K562 (cell line): Measurements from ENCODE around the gene SFI1. TPM values are rescaled to one million over a fixed set of nuclear protein-coding genes. Genes with fewer than 3 reads are reported as not detected.

ENCODE experiments used
- ARID3A ChIP-seq: IDR thresholded peaks from 2 replicates; pipeline ENCODE4 v1.6.1; 2012; ENCODE audit warnings: low read depth, low read length, improper control_type of control experiment, borderline replicate concordance
- E4F1 ChIP-seq: fragments of 250-450 bp; sonication (Bioruptor Pico); IDR thresholded peaks from 2 replicates; pipeline ENCODE4 v1.5.0; 2021; ENCODE audit warnings: mild to moderate bottlenecking, borderline replicate concordance
- FOXK2 ChIP-seq, 2 experiments: fragments of 450-650 bp; IDR thresholded peaks in 1 of 2; conservative IDR thresholded peaks in 1 of 2; 2 replicates each; pipeline ENCODE4 v1.6.1; 2016; ENCODE audit warnings: low read depth in 2 of 2, mild to moderate bottlenecking in 1 of 2
- HMGN3 ChIP-seq: IDR thresholded peaks from 2 replicates; pipeline ENCODE4 v1.6.1; 2011; ENCODE audit warnings: borderline replicate concordance, low read depth, mild to moderate bottlenecking, mixed read lengths, low read length; ENCODE audit not compliant: insufficient read length; ENCODE audit errors: extremely low read depth
- HNRNPLL ChIP-seq: fragments of 200-400 bp; formaldehyde crosslinking; IDR thresholded peaks from 2 replicates; pipeline ENCODE4 v1.6.1; 2017; ENCODE audit warnings: low read length, low read depth, mild to moderate bottlenecking; ENCODE audit not compliant: poor library complexity, severe bottlenecking
- MEIS2 ChIP-seq: fragments of 450-650 bp; IDR thresholded peaks from 2 replicates; pipeline ENCODE4 v1.6.1; 2014; ENCODE audit warnings: mild to moderate bottlenecking; ENCODE audit not compliant: partially characterized antibody
- NR2C2 ChIP-seq, 2 experiments: fragments of 200-800 bp in 1 of 2; sonication (Bioruptor generic) in 1 of 2; sonication (generic) in 1 of 2; formaldehyde crosslinking in 1 of 2; IDR thresholded peaks; 2 replicates each; pipeline versions ENCODE4 v1.6.1 to v1.8.0; 2016 to 2022; ENCODE audit warnings: mild to moderate bottlenecking in 1 of 2, missing compliant biosample characterization in 1 of 2, missing genetic modification characterization in 1 of 2, missing genetic modification reagents in 1 of 2
- NRF1 ChIP-seq, 2 experiments: fragments of 450-650 bp; IDR thresholded peaks in 1 of 2; conservative IDR thresholded peaks in 1 of 2; 2 replicates each; pipeline ENCODE4 v1.6.1; 2014; ENCODE audit warnings: mild to moderate bottlenecking in 2 of 2
- PBX2 ChIP-seq, 2 experiments: IDR thresholded peaks in 1 of 2; conservative IDR thresholded peaks in 1 of 2; 2 replicates each; pipeline ENCODE4 v1.6.1; 2016; ENCODE audit warnings: low read depth in 2 of 2, mild to moderate bottlenecking in 1 of 2, missing compliant biosample characterization in 1 of 2, missing genetic modification characterization in 1 of 2, moderate library complexity in 1 of 2
- RBBP5 ChIP-seq: fragments of 200-600 bp; sonication (generic); IDR thresholded peaks from 2 replicates; pipeline ENCODE4 v1.6.1; 2012; ENCODE audit warnings: borderline replicate concordance, mild to moderate bottlenecking, low read length, control low read depth, inconsistent platforms; ENCODE audit not compliant: insufficient read depth, poor library complexity, severe bottlenecking
- TAF7 ChIP-seq: fragments of 450-650 bp; IDR thresholded peaks from 2 replicates; pipeline ENCODE4 v1.6.1; 2016; ENCODE audit warnings: missing genetic modification characterization, missing compliant biosample characterization
- ZKSCAN1 ChIP-seq: fragments of 150-350 bp; IDR thresholded peaks from 2 replicates; pipeline ENCODE4 v1.6.1; 2016; ENCODE audit warnings: low read depth, low read length
- polyA plus RNA-seq, 8 experiments: library from polyadenylated mRNA; depleted of rRNA in 4 of 8; stranded (reverse) in 5 of 8; unstranded in 3 of 8; fragments of >200 nt; fragmentation: Nextera tagmentation in 2 of 8; fragmentation: Illumina TruSeq in 1 of 8; extraction: Ambion mirVana in 2 of 8; extraction: Trizol in 1 of 8; gene quantifications; 2 replicates each; pipeline versions ENCODE4 v1.2.1 to v1.2.3, GENCODE V29; 2011 to 2014; ENCODE audit warnings: inconsistent platforms in 1 of 8, missing spikeins in 1 of 8
- total RNA-seq, 7 experiments: library from RNA; depleted of rRNA in 6 of 7; stranded (reverse); fragments of >200 nt in 6 of 7; fragmentation: Illumina TruSeq in 2 of 7; extraction: Trizol in 2 of 7; gene quantifications; 2 replicates each; pipeline versions ENCODE4 v1.2.1 to v1.2.3, GENCODE V29; 2011 to 2021; ENCODE audit warnings: low replicate concordance in 1 of 7
- TF ChIP-seq, protein P1 (sequence below), 2 experiments: fragments of 450-650 bp in 1 of 2; IDR thresholded peaks; 2 replicates each; pipeline ENCODE4 v1.6.1; 2011 to 2017; ENCODE audit warnings: low read depth in 2 of 2, antibody characterized with exemption in 1 of 2, borderline replicate concordance in 1 of 2, low read length in 1 of 2, mild to moderate bottlenecking in 1 of 2, mixed read lengths in 1 of 2; ENCODE audit not compliant: control insufficient read depth in 1 of 2

Gene SFI1
- total and polyA plus RNA-seq, 9 of the 15 experiments (the other 6 are each of a cell fraction or from before 2014, with no cell fraction given): 3.0 to 25.6 (median 14.1) TPM

DNA sequence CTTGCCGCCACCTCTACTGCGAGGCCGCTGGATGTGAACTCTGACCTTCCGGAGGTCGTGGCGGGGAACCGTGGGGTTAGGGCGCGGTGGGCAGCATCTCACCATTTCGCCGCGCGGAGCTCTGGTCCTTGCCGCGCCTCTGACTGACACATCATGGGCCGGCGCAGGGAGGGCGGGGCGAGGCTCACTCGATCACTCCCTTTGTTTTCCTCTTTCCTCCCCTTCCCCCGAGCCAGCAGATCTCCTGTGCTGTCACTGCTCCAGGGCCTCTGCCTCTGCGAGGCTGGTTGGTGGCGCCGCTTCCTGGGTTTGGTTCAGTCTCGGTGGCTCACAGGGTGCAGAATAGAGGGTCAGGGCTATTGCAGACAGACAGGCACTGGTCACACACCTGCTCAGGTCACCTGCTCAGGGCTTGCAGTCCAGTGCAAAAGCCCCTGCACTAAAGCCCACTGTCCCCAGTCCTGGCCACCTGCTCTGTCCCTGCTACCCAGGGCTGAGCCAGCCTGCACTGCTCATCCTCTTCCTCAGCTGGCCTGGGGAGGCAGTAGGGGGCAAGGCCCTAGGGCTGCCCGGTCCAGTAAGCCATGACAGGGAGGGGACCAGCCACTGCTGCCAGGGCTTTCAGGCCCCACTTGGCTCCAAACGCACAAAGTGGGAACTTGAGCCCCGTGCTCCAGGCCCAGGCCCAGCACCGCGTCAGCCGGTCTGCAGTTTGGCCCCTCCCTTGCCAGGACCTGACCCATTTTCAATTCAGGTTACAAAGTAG lies 129.5 kb downstream of the SFI1 start (continued):
- TF ChIP-seq HMGN3: peak; percentile 17
- peak; percentile 19 for TF ChIP-seq MEIS2
- TF ChIP-seq, protein P1, sequence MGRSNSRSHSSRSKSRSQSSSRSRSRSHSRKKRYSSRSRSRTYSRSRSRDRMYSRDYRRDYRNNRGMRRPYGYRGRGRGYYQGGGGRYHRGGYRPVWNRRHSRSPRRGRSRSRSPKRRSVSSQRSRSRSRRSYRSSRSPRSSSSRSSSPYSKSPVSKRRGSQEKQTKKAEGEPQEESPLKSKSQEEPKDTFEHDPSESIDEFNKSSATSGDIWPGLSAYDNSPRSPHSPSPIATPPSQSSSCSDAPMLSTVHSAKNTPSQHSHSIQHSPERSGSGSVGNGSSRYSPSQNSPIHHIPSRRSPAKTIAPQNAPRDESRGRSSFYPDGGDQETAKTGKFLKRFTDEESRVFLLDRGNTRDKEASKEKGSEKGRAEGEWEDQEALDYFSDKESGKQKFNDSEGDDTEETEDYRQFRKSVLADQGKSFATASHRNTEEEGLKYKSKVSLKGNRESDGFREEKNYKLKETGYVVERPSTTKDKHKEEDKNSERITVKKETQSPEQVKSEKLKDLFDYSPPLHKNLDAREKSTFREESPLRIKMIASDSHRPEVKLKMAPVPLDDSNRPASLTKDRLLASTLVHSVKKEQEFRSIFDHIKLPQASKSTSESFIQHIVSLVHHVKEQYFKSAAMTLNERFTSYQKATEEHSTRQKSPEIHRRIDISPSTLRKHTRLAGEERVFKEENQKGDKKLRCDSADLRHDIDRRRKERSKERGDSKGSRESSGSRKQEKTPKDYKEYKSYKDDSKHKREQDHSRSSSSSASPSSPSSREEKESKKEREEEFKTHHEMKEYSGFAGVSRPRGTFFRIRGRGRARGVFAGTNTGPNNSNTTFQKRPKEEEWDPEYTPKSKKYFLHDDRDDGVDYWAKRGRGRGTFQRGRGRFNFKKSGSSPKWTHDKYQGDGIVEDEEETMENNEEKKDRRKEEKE (IDR thresholded peaks at IDR 0.05; ENCODE audit: borderline replicate concordance in 1 of 2, control insufficient read depth in 1 of 2, low read depth in 2 of 2, low read length in 1 of 2): no peak
- no peak for TF ChIP-seq E4F1 (CRISPR knock-in tag)
- TF ChIP-seq HNRNPLL: no peak
- TF ChIP-seq RBBP5: peak; percentile 54
- TF ChIP-seq ARID3A: no peak
- no peak for TF ChIP-seq NR2C2 (CRISPR knock-in tag; IDR thresholded peaks at IDR 0.05)
- TF ChIP-seq NR2C2 (tag; IDR thresholded peaks at IDR 0.05): 0 out of 2 replicates have a peak, but pooled peaks have one; percentile 16
- peak; percentile 32; the same call in 1 of the 2 replicates for TF ChIP-seq PBX2 (CRISPR knock-in tag; IDR thresholded peaks at IDR 0.05; ENCODE audit: low read depth)
- TF ChIP-seq PBX2 (tag; conservative IDR thresholded peaks at IDR 0.05; ENCODE audit: low read depth): no peak
- TF ChIP-seq NRF1 (conservative IDR thresholded peaks at IDR 0.05 in 1 of 2, IDR thresholded peaks at IDR 0.05 in 1 of 2): peak; percentile 71 to 78
- TF ChIP-seq FOXK2 (conservative IDR thresholded peaks at IDR 0.05 in 1 of 2, IDR thresholded peaks at IDR 0.05 in 1 of 2; ENCODE audit: low read depth in 2 of 2): 0 out of 4 replicates have a peak, but pooled peaks of 1 of the 2 experiments have one; percentile 40
- TF ChIP-seq ZKSCAN1: no peak
- no peak for TF ChIP-seq TAF7 (tag)
